WTC11 (cell line): Measurements from ENCODE around the gene FOCAD. TPM values are rescaled to one million over a fixed set of nuclear protein-coding genes. Genes with fewer than 3 reads are reported as not detected.
A peak's percentile ranks its signal among the peaks of the same experiment; 100 is the strongest.

Experiments used
- ATAC-seq: fragments of 200-7000 bp; cut with Tn5 transposase; 2 replicates; pipeline ENCODE4 v1.10.0; 2021; ENCODE audit warnings: mild to moderate bottlenecking, moderate library complexity
- CTCF ChIA-PET: fragments of 300-600 bp; sonication (Branson Sonifier 250); formaldehyde crosslinking; loops from one replicate; lab custom pipeline; 2021; ENCODE audit warnings: antibody characterized with exemption; lab: Charles Lee
- POLR2A ChIA-PET: fragments of 350-600 bp; sonication (Branson Sonifier 250); formaldehyde crosslinking; loops from one replicate; lab custom pipeline; 2021; ENCODE audit warnings: antibody characterized with exemption; lab: Charles Lee
- DNase-seq: peaks from one replicate; pipeline ENCODE4 v3.0.0; 2021; ENCODE audit warnings: low spot score
- H3K27ac Mint-ChIP-seq: 2 replicates; pipeline ENCODE4 v1.8.0; 2021; ENCODE audit warnings: mixed read lengths
- H3K27me3 Mint-ChIP-seq: 2 replicates; pipeline ENCODE4 v1.8.0; 2021; ENCODE audit warnings: low read depth, mild to moderate bottlenecking, moderate library complexity, mixed read lengths
- H3K36me3 Mint-ChIP-seq: 2 replicates; pipeline ENCODE4 v1.8.0; 2021; ENCODE audit warnings: mixed read lengths
- H3K4me1 Mint-ChIP-seq: 2 replicates; pipeline ENCODE4 v1.8.0; 2022; ENCODE audit warnings: mixed read lengths
- H3K4me3 Mint-ChIP-seq: 2 replicates; pipeline ENCODE4 v1.8.0; 2021; ENCODE audit warnings: mild to moderate bottlenecking, moderate library complexity, mixed read lengths
- H3K9me3 Mint-ChIP-seq: 2 replicates; pipeline ENCODE4 v1.8.0; 2021; ENCODE audit warnings: mixed read lengths
- AR ChIP-seq: fragments of 250-450 bp; sonication (Bioruptor Pico); IDR thresholded peaks from 2 replicates; pipeline ENCODE4 v1.9.0; 2021; ENCODE audit warnings: mild to moderate bottlenecking
- ERG ChIP-seq: fragments of 250-450 bp; sonication (Bioruptor Pico); IDR thresholded peaks from 2 replicates; pipeline ENCODE4 v1.8.0; 2021; ENCODE audit warnings: mild to moderate bottlenecking
- ESRRA ChIP-seq: sonication (generic); formaldehyde crosslinking; IDR thresholded peaks from 2 replicates; pipeline ENCODE4 v1.8.1; 2022; ENCODE audit warnings: mild to moderate bottlenecking, missing genetic modification reagents, borderline replicate concordance
- FOXJ3 ChIP-seq: sonication (generic); formaldehyde crosslinking; IDR thresholded peaks from 2 replicates; pipeline ENCODE4 v1.9.0; 2021; ENCODE audit warnings: missing genetic modification reagents, mild to moderate bottlenecking, borderline replicate concordance
- IRF1 ChIP-seq: sonication (generic); formaldehyde crosslinking; IDR thresholded peaks from 2 replicates; pipeline ENCODE4 v1.8.0; 2023; ENCODE audit warnings: missing genetic modification reagents
- IRF2 ChIP-seq: sonication (generic); formaldehyde crosslinking; IDR thresholded peaks from 2 replicates; pipeline ENCODE4 v1.8.0; 2022; ENCODE audit warnings: low read depth, missing genetic modification reagents, borderline replicate concordance
- JAZF1 ChIP-seq: fragments of 250-450 bp; sonication (Bioruptor Pico); IDR thresholded peaks from 2 replicates; pipeline ENCODE4 v1.9.0; 2021; ENCODE audit warnings: moderate library complexity, mild to moderate bottlenecking, inconsistent platforms
- KAT7 ChIP-seq: sonication (generic); formaldehyde crosslinking; IDR thresholded peaks from 2 replicates; pipeline ENCODE4 v1.8.1; 2023; ENCODE audit warnings: missing genetic modification reagents, mild to moderate bottlenecking, borderline replicate concordance
- NFATC4 ChIP-seq: fragments of 250-450 bp; sonication (Bioruptor Pico); IDR thresholded peaks from 2 replicates; pipeline ENCODE4 v1.9.0; 2021; ENCODE audit warnings: mild to moderate bottlenecking
- OVOL2 ChIP-seq: fragments of 250-450 bp; sonication (Bioruptor Pico); IDR thresholded peaks from 2 replicates; pipeline ENCODE4 v1.9.0; 2021; ENCODE audit warnings: mild to moderate bottlenecking, borderline replicate concordance
- RELA ChIP-seq: sonication (generic); formaldehyde crosslinking; IDR thresholded peaks from 2 replicates; pipeline ENCODE4 v1.8.1; 2022; ENCODE audit warnings: missing genetic modification reagents, mild to moderate bottlenecking, borderline replicate concordance
- TEAD4 ChIP-seq: sonication (generic); formaldehyde crosslinking; IDR thresholded peaks from 2 replicates; pipeline ENCODE4 v1.8.0; 2022; ENCODE audit warnings: mild to moderate bottlenecking, missing genetic modification reagents
- USF1 ChIP-seq: sonication (generic); formaldehyde crosslinking; IDR thresholded peaks from 2 replicates; pipeline ENCODE4 v1.8.0; 2022; ENCODE audit warnings: mild to moderate bottlenecking, missing genetic modification reagents
- ZBTB21 ChIP-seq: sonication (generic); formaldehyde crosslinking; IDR thresholded peaks from 2 replicates; pipeline ENCODE4 v1.8.1; 2023; ENCODE audit warnings: mild to moderate bottlenecking, missing genetic modification reagents, borderline replicate concordance
- ZNF232 ChIP-seq: sonication (generic); formaldehyde crosslinking; IDR thresholded peaks from 2 replicates; pipeline ENCODE4 v1.8.0; 2022; ENCODE audit warnings: mild to moderate bottlenecking, missing genetic modification reagents
- ZNF281 ChIP-seq: sonication (generic); formaldehyde crosslinking; IDR thresholded peaks from 2 replicates; pipeline ENCODE4 v1.8.0; 2023; ENCODE audit warnings: mild to moderate bottlenecking, missing genetic modification reagents
- ZNF532 ChIP-seq: fragments of 250-450 bp; sonication (Bioruptor Pico); IDR thresholded peaks from 2 replicates; pipeline ENCODE4 v1.9.0; 2021; ENCODE audit warnings: mild to moderate bottlenecking, borderline replicate concordance
- ZNF671 ChIP-seq: fragments of 250-450 bp; sonication (Bioruptor Pico); IDR thresholded peaks from 2 replicates; pipeline ENCODE4 v1.8.0; 2021; ENCODE audit warnings: mild to moderate bottlenecking
- total RNA-seq: library from RNA; stranded (reverse); gene quantifications from 3 replicates; pipeline ENCODE4 v1.2.3, GENCODE V29; 2021

FOCAD gene
- total RNA-seq, 1 experiment from 2014 or later, result 34.3 TPM

GRCh38 chr9:20870115-20870514 is 186.1 kb downstream of the FOCAD start:
- CTCF ChIA-PET, result no interaction called here
- DNase-seq, result no peak
- POLR2A ChIA-PET, result no interaction called here
- peaks cover 42% of the 10 kb centered on the region for H3K4me1 Mint-ChIP-seq
- TF ChIP-seq RELA (no peak), OVOL2 (CRISPR knock-in tag) (no peak), ZNF281 (CRISPR knock-in tag) (no peak), ERG (CRISPR knock-in tag) (no peak), ZBTB21 (no peak)
- no peak overlapping the region for H3K4me3 Mint-ChIP-seq
- H3K27me3 Mint-ChIP-seq, result no peaks in the 10 kb centered on the region
- no peaks in the 10 kb centered on the region for H3K9me3 Mint-ChIP-seq
- no peak for ATAC-seq
- no peaks in the 10 kb centered on the region for H3K36me3 Mint-ChIP-seq
- H3K27ac Mint-ChIP-seq, result no peak overlapping the region

GRCh38 chr9:20872340-20872977 is 188.4 kb downstream of the FOCAD start:
- ATAC-seq (peak; percentile 93), DNase-seq (no peak)
- no peaks in the 10 kb centered on the region for H3K9me3 Mint-ChIP-seq
- H3K27me3 Mint-ChIP-seq, result no peaks in the 10 kb centered on the region
- H3K36me3 Mint-ChIP-seq, result no peaks in the 10 kb centered on the region
- H3K27ac Mint-ChIP-seq, result peak overlapping the region; percentile 97
- no peak for TF ChIP-seq NFATC4 (CRISPR knock-in tag)
- no peak for TF ChIP-seq ESRRA (CRISPR knock-in tag)
- no peak for TF ChIP-seq ZNF671 (CRISPR knock-in tag)
- TF ChIP-seq USF1 (CRISPR knock-in tag), result no peak
- TF ChIP-seq JAZF1 (CRISPR knock-in tag), result no peak
- TF ChIP-seq AR (CRISPR knock-in tag), result no peak
- TF ChIP-seq IRF1 (CRISPR knock-in tag), result no peak
- TF ChIP-seq KAT7 (CRISPR knock-in tag), result no peak
- no peak for TF ChIP-seq FOXJ3 (CRISPR knock-in tag)
- no peak for TF ChIP-seq ZNF232 (CRISPR knock-in tag)
- no peak for TF ChIP-seq IRF2 (CRISPR knock-in tag)
- TF ChIP-seq TEAD4 (CRISPR knock-in tag), result no peak
- no peak for TF ChIP-seq ZNF532
- ChIA-PET POLR2A (interaction anchor here (0.6 kb wide), 2 partner anchors 182 to 200 kb away, joined by 3 to 4 read pairs; no protein-coding TSS in a partner anchor), CTCF (interaction anchor here (0.6 to 0.9 kb wide), 3 partner anchors 239 to 565 kb away, joined by 3 to 4 read pairs (median 3); no protein-coding TSS in a partner anchor)
- H3K4me1 Mint-ChIP-seq, result peaks cover 42% of the 10 kb centered on the region
- peak overlapping the region; percentile 48; the same call in 1 of the 2 replicates for H3K4me3 Mint-ChIP-seq
